ENCODE measurements around the gene SEC14L1. TPM values are rescaled to one million over a fixed set of nuclear protein-coding genes. Genes with fewer than 3 reads are reported as not detected.
A peak's percentile ranks its signal among the peaks of the same experiment; 100 is the strongest.

SEC14L1 gene
- total RNA-seq, 1 experiment from 2014 or later: 81.0 TPM

DNA sequence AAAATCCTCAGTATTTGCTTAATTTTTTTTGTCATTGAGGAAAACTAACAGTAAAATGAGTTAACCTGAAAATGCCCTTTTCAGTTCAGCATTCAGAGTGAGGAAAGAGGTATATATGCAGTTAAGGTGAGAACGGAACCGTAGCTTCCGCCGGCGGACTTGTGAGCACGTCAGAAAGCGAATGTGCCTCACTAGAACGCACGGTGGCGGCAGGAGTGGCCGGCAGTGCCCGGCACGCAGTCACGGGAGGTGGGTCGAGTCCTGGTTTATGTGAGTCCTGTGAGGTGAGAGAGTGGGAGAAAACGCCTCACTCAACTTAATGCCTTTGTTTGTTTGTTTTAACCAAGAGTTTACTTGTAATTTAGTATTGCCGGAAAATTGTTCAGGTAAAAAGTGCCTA is 6.1 kb downstream of the SEC14L1 start:
- Mint-ChIP-seq H3K36me3 (peaks cover 19% of the 10 kb centered on the region), H3K27ac (peak overlapping the region; percentile 33; the same call in 1 of the 2 replicates), H3K4me1 (peaks cover 47% of the 10 kb centered on the region), H3K4me3 (peak overlapping the region; percentile 33), H3K9me3 (no peaks in the 10 kb centered on the region), H3K27me3 (ENCODE audit: low read depth) (no peaks in the 10 kb centered on the region)
- POLR2A ChIA-PET: no interaction called here
- TF ChIP-seq, protein P1, sequence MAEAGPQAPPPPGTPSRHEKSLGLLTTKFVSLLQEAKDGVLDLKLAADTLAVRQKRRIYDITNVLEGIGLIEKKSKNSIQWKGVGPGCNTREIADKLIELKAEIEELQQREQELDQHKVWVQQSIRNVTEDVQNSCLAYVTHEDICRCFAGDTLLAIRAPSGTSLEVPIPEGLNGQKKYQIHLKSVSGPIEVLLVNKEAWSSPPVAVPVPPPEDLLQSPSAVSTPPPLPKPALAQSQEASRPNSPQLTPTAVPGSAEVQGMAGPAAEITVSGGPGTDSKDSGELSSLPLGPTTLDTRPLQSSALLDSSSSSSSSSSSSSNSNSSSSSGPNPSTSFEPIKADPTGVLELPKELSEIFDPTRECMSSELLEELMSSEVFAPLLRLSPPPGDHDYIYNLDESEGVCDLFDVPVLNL (CRISPR knock-in tag; IDR thresholded peaks at IDR 0.05; ENCODE audit: borderline replicate concordance, low read depth): no peak
- TF ChIP-seq, protein P2, sequence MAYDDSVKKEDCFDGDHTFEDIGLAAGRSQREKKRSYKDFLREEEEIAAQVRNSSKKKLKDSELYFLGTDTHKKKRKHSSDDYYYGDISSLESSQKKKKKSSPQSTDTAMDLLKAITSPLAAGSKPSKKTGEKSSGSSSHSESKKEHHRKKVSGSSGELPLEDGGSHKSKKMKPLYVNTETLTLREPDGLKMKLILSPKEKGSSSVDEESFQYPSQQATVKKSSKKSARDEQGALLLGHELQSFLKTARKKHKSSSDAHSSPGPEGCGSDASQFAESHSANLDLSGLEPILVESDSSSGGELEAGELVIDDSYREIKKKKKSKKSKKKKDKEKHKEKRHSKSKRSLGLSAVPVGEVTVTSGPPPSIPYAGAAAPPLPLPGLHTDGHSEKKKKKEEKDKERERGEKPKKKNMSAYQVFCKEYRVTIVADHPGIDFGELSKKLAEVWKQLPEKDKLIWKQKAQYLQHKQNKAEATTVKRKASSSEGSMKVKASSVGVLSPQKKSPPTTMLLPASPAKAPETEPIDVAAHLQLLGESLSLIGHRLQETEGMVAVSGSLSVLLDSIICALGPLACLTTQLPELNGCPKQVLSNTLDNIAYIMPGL (CRISPR knock-in tag; IDR thresholded peaks at IDR 0.05): no peak
- TF ChIP-seq GRHL2 (CRISPR knock-in tag; IDR thresholded peaks at IDR 0.05; ENCODE audit: insufficient replicate concordance, severe bottlenecking): no peak
- TF ChIP-seq NR3C1 (CRISPR knock-in tag; conservative IDR thresholded peaks at IDR 0.05; ENCODE audit: low read depth): no peak
- TF ChIP-seq NFATC4 (CRISPR knock-in tag; IDR thresholded peaks at IDR 0.05): no peak
- no peak for TF ChIP-seq TEAD1 (CRISPR knock-in tag; IDR thresholded peaks at IDR 0.05)
- no peak for TF ChIP-seq TEAD4 (CRISPR knock-in tag; IDR thresholded peaks at IDR 0.05)
- no peak for TF ChIP-seq FOXK1 (CRISPR knock-in tag; IDR thresholded peaks at IDR 0.05)
- TF ChIP-seq, protein P3, sequence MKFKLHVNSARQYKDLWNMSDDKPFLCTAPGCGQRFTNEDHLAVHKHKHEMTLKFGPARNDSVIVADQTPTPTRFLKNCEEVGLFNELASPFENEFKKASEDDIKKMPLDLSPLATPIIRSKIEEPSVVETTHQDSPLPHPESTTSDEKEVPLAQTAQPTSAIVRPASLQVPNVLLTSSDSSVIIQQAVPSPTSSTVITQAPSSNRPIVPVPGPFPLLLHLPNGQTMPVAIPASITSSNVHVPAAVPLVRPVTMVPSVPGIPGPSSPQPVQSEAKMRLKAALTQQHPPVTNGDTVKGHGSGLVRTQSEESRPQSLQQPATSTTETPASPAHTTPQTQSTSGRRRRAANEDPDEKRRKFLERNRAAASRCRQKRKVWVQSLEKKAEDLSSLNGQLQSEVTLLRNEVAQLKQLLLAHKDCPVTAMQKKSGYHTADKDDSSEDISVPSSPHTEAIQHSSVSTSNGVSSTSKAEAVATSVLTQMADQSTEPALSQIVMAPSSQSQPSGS (CRISPR knock-in tag; IDR thresholded peaks at IDR 0.05; ENCODE audit: borderline replicate concordance, low read depth): no peak
- no peak for TF ChIP-seq NR2C2 (CRISPR knock-in tag; IDR thresholded peaks at IDR 0.05)
- no peak for TF ChIP-seq ZBTB21 (CRISPR knock-in tag; IDR thresholded peaks at IDR 0.05; ENCODE audit: borderline replicate concordance)
- TF ChIP-seq ZNF416 (CRISPR knock-in tag; IDR thresholded peaks at IDR 0.05): no peak
- TF ChIP-seq RELA (CRISPR knock-in tag; IDR thresholded peaks at IDR 0.05; ENCODE audit: borderline replicate concordance): no peak
- no peak for TF ChIP-seq NR1H2 (CRISPR knock-in tag; IDR thresholded peaks at IDR 0.05)
- TF ChIP-seq SMAD3 (CRISPR knock-in tag; IDR thresholded peaks at IDR 0.05; ENCODE audit: borderline replicate concordance): no peak
- TF ChIP-seq, protein P4, sequence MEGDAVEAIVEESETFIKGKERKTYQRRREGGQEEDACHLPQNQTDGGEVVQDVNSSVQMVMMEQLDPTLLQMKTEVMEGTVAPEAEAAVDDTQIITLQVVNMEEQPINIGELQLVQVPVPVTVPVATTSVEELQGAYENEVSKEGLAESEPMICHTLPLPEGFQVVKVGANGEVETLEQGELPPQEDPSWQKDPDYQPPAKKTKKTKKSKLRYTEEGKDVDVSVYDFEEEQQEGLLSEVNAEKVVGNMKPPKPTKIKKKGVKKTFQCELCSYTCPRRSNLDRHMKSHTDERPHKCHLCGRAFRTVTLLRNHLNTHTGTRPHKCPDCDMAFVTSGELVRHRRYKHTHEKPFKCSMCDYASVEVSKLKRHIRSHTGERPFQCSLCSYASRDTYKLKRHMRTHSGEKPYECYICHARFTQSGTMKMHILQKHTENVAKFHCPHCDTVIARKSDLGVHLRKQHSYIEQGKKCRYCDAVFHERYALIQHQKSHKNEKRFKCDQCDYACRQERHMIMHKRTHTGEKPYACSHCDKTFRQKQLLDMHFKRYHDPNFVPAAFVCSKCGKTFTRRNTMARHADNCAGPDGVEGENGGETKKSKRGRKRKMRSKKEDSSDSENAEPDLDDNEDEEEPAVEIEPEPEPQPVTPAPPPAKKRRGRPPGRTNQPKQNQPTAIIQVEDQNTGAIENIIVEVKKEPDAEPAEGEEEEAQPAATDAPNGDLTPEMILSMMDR (IDR thresholded peaks at IDR 0.05): no peak
- peak; percentile 33 for DNase-seq (ENCODE audit: low spot score)
- CTCF ChIA-PET: interaction anchor here (2.0 to 2.1 kb wide), 2 partner anchors 59 to 68 kb away, joined by 8 to 9 read pairs; no protein-coding TSS in a partner anchor
- ATAC-seq: peak; percentile 47; the same call in 1 of the 2 replicates

DNA sequence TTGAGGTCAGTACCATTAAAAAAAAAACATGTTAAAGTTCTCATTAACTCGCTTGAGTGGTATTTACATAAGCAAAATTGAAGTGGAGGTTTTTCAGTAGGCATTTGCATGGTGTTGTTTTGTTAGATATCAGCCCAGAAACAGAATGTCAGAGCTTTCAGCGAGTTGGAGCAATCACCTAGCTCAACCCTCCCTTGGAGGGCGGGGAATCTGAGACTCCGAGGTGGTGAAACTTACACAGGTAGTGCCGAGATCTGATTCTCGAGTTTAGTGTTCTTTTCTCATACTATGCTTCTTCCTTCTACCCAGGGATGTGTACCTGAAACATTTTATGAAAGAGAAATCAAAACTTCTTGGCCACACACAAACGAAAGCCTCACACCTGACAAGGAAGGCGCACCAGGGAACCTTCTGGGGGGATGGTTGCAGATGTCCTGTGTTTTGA is 6.6 kb downstream of the SEC14L1 start:
- H3K27me3 Mint-ChIP-seq (ENCODE audit: low read depth): no peaks in the 10 kb centered on the region
- H3K4me1 Mint-ChIP-seq: peaks cover 44% of the 10 kb centered on the region
- H3K36me3 Mint-ChIP-seq: peaks cover 18% of the 10 kb centered on the region
- peak overlapping the region; percentile 33 for H3K4me3 Mint-ChIP-seq
- ATAC-seq (peak; percentile 46), DNase-seq (ENCODE audit: low spot score) (no peak)
- H3K9me3 Mint-ChIP-seq: no peaks in the 10 kb centered on the region
- H3K27ac Mint-ChIP-seq: peak overlapping the region; percentile 33; the same call in 1 of the 2 replicates
- ChIA-PET CTCF (interaction anchor here (1.5 kb wide), 1 partner anchor 67 kb away, joined by 8 read pairs; no protein-coding TSS in a partner anchor), POLR2A (no interaction called here)
- TF ChIP-seq EMX1 (CRISPR knock-in tag; IDR thresholded peaks at IDR 0.05) (no peak), ETV6 (CRISPR knock-in tag; IDR thresholded peaks at IDR 0.05) (no peak), ZNF219 (CRISPR knock-in tag; IDR thresholded peaks at IDR 0.05; ENCODE audit: borderline replicate concordance) (no peak), ZNF423 (CRISPR knock-in tag; IDR thresholded peaks at IDR 0.05) (no peak), NR3C1 (CRISPR knock-in tag; conservative IDR thresholded peaks at IDR 0.05; ENCODE audit: low read depth) (no peak), MYBL2 (CRISPR knock-in tag; IDR thresholded peaks at IDR 0.05) (no peak), ATF1 (CRISPR knock-in tag; IDR thresholded peaks at IDR 0.05) (no peak), SP1 (CRISPR knock-in tag; conservative IDR thresholded peaks at IDR 0.05) (no peak), NFE2L1 (CRISPR knock-in tag; IDR thresholded peaks at IDR 0.05) (no peak), SOX15 (CRISPR knock-in tag; IDR thresholded peaks at IDR 0.05) (no peak)
- TF ChIP-seq, protein P5, sequence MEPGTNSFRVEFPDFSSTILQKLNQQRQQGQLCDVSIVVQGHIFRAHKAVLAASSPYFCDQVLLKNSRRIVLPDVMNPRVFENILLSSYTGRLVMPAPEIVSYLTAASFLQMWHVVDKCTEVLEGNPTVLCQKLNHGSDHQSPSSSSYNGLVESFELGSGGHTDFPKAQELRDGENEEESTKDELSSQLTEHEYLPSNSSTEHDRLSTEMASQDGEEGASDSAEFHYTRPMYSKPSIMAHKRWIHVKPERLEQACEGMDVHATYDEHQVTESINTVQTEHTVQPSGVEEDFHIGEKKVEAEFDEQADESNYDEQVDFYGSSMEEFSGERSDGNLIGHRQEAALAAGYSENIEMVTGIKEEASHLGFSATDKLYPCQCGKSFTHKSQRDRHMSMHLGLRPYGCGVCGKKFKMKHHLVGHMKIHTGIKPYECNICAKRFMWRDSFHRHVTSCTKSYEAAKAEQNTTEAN (CRISPR knock-in tag; IDR thresholded peaks at IDR 0.05): no peak
- TF ChIP-seq, protein P6, sequence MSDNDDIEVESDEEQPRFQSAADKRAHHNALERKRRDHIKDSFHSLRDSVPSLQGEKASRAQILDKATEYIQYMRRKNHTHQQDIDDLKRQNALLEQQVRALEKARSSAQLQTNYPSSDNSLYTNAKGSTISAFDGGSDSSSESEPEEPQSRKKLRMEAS (CRISPR knock-in tag; IDR thresholded peaks at IDR 0.05): no peak
- TF ChIP-seq, protein P1 (CRISPR knock-in tag; IDR thresholded peaks at IDR 0.05; ENCODE audit: borderline replicate concordance, low read depth): no peak

Measured in WTC11 (cell line).